SK-N-SH treated with all-trans-retinoic acid at 6 μM for 48 hours (cell line): ENCODE data around the gene SLC12A7.

Experiments
- BACH2 ChIP-seq: fragments of 250-450 bp; sonication (Bioruptor Pico); IDR thresholded peaks from 2 replicates; pipeline ENCODE4 v1.9.0; 2021; ENCODE audit warnings: mild to moderate bottlenecking, borderline replicate concordance
- CSRNP3 ChIP-seq: fragments of 250-450 bp; sonication (Bioruptor Pico); IDR thresholded peaks from 2 replicates; pipeline ENCODE4 v1.5.1; 2021; ENCODE audit warnings: mild to moderate bottlenecking, moderate library complexity
- GLIS3 ChIP-seq: fragments of 250-450 bp; sonication (Bioruptor Pico); IDR thresholded peaks from 2 replicates; pipeline ENCODE4 v1.5.0; 2020; ENCODE audit warnings: mild to moderate bottlenecking, moderate library complexity
- OSR1 ChIP-seq: fragments of 250-450 bp; sonication (Bioruptor Pico); IDR thresholded peaks from 2 replicates; pipeline ENCODE4 v1.8.0; 2022; ENCODE audit warnings: moderate library complexity, mild to moderate bottlenecking, inconsistent platforms
- SNAI2 ChIP-seq: fragments of 250-450 bp; sonication (Bioruptor Pico); IDR thresholded peaks from 2 replicates; pipeline ENCODE4 v1.5.0; 2020; ENCODE audit warnings: mild to moderate bottlenecking, moderate library complexity
- ZFP3 ChIP-seq: fragments of 250-450 bp; sonication (Bioruptor Pico); IDR thresholded peaks from 2 replicates; pipeline ENCODE4 v1.5.0; 2020; ENCODE audit warnings: mild to moderate bottlenecking, moderate library complexity
- TF ChIP-seq, protein P1 (sequence below): fragments of 250-450 bp; sonication (Bioruptor Pico); IDR thresholded peaks from 2 replicates; pipeline ENCODE4 v1.8.0; 2020; ENCODE audit warnings: mild to moderate bottlenecking, moderate library complexity, borderline replicate concordance
- TF ChIP-seq, protein P2 (sequence below): fragments of 250-450 bp; sonication (Bioruptor Pico); IDR thresholded peaks from 2 replicates; pipeline ENCODE4 v1.8.0; 2021; ENCODE audit warnings: low read depth, mild to moderate bottlenecking, moderate library complexity, borderline replicate concordance

DNA sequence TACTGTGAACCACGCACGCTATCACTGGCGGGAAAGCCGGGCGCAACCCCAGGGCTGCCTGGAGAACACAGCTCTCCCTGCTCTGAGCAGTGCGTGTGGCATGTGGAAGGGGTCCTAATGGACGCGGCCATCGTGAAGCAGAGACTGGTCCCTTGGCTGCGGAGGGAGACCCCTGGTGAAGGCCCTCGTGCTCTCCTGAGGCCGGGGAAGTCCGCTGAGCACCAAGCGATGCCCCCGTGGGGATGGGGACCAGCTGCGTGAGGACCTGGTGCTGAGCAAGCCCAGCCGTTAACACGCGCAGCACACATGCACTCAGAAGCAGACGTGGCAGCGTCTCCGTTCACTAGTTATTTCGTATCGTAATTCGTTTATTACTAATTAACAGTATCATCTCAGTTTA, 24.4 kb downstream of the SLC12A7 start:
- TF ChIP-seq, protein P1, sequence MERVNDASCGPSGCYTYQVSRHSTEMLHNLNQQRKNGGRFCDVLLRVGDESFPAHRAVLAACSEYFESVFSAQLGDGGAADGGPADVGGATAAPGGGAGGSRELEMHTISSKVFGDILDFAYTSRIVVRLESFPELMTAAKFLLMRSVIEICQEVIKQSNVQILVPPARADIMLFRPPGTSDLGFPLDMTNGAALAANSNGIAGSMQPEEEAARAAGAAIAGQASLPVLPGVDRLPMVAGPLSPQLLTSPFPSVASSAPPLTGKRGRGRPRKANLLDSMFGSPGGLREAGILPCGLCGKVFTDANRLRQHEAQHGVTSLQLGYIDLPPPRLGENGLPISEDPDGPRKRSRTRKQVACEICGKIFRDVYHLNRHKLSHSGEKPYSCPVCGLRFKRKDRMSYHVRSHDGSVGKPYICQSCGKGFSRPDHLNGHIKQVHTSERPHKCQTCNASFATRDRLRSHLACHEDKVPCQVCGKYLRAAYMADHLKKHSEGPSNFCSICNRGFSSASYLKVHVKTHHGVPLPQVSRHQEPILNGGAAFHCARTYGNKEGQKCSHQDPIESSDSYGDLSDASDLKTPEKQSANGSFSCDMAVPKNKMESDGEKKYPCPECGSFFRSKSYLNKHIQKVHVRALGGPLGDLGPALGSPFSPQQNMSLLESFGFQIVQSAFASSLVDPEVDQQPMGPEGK, result no peak
- TF ChIP-seq GLIS3 (CRISPR knock-in tag), result no peak
- TF ChIP-seq SNAI2 (CRISPR knock-in tag), result no peak
- TF ChIP-seq OSR1 (CRISPR knock-in tag), result no peak
- TF ChIP-seq BACH2 (CRISPR knock-in tag), result no peak
- TF ChIP-seq CSRNP3 (CRISPR knock-in tag), result no peak
- TF ChIP-seq ZFP3 (CRISPR knock-in tag), result no peak
- TF ChIP-seq, protein P2, sequence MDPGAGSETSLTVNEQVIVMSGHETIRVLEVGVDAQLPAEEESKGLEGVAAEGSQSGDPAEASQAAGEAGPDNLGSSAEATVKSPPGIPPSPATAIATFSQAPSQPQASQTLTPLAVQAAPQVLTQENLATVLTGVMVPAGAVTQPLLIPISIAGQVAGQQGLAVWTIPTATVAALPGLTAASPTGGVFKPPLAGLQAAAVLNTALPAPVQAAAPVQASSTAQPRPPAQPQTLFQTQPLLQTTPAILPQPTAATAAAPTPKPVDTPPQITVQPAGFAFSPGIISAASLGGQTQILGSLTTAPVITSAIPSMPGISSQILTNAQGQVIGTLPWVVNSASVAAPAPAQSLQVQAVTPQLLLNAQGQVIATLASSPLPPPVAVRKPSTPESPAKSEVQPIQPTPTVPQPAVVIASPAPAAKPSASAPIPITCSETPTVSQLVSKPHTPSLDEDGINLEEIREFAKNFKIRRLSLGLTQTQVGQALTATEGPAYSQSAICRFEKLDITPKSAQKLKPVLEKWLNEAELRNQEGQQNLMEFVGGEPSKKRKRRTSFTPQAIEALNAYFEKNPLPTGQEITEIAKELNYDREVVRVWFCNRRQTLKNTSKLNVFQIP (CRISPR knock-in tag), result no peak
